PC-3 (cell line): ENCODE data around the gene HRC. TPM values are rescaled to one million over a fixed set of nuclear protein-coding genes. Genes with fewer than 3 reads are reported as not detected.

Experiments
- ATAC-seq: fragments of 200-7000 bp; cut with Tn5 transposase; 2 replicates; pipeline ENCODE4 v1.9.1; 2020; ENCODE audit warnings: mild to moderate bottlenecking, moderate library complexity
- BruUV-seq: library from RNA; stranded (reverse); fragments of 400-500 nt; replicated peaks from 2 replicates; lab custom pipeline; 2021; lab: Mats Ljungman, UMichigan
- CTCF ChIA-PET: fragments of 300-600 bp; sonication (Branson Sonifier 250); formaldehyde crosslinking; loops from one replicate; lab custom pipeline; 2022; ENCODE audit warnings: antibody characterized with exemption; lab: Charles Lee
- POLR2A ChIA-PET: fragments of 300-600 bp; sonication (Branson Sonifier 250); formaldehyde crosslinking; loops from one replicate; lab custom pipeline; 2022; ENCODE audit warnings: antibody characterized with exemption; ENCODE audit not compliant: unreplicated experiment; lab: Charles Lee
- DNase-seq: peaks from one replicate; pipeline ENCODE4 v3.0.0-alpha.2; 2015
- H2AFZ ChIP-seq: fragments of 300-600 bp; sonication (generic); 2 replicates; pipeline ENCODE4 v1.6.0; 2016; ENCODE audit warnings: antibody characterized with exemption, low read length
- H3F3A ChIP-seq: fragments of 300-600 bp; sonication (generic); one replicate; pipeline ENCODE4 v1.6.0; 2017; ENCODE audit warnings: antibody characterized with exemption, low read length, control low read depth, mild to moderate bottlenecking; ENCODE audit not compliant: unreplicated experiment
- H3K27ac ChIP-seq: fragments of 300-600 bp; sonication (generic); 2 replicates; pipeline ENCODE4 v1.5.1; 2016; ENCODE audit warnings: mild to moderate bottlenecking, low read length
- H3K27me3 ChIP-seq: fragments of 300-600 bp; sonication (generic); 2 replicates; pipeline ENCODE4 v1.6.1; 2016; ENCODE audit warnings: low read length, mixed read lengths
- H3K36me3 ChIP-seq: fragments of 300-600 bp; sonication (generic); 2 replicates; pipeline ENCODE4 v1.6.1; 2016; ENCODE audit warnings: low read depth, mixed run types, low read length, mixed read lengths
- H3K4me1 ChIP-seq: fragments of 300-600 bp; sonication (generic); 2 replicates; pipeline ENCODE4 v1.5.1; 2016; ENCODE audit warnings: low read length; ENCODE audit not compliant: insufficient read depth
- H3K4me2 ChIP-seq: fragments of 300-600 bp; sonication (generic); 2 replicates; pipeline ENCODE4 v1.6.0; 2016; ENCODE audit warnings: low read length
- H3K4me3 ChIP-seq: fragments of 300-600 bp; sonication (generic); 2 replicates; pipeline ENCODE4 v1.5.1; 2016; ENCODE audit warnings: mild to moderate bottlenecking, low read length, mixed read lengths
- H3K79me2 ChIP-seq: fragments of 300-600 bp; sonication (generic); 2 replicates; pipeline ENCODE4 v1.6.1; 2017; ENCODE audit warnings: low read length, mixed read lengths
- H3K9ac ChIP-seq: fragments of 300-600 bp; sonication (generic); 2 replicates; pipeline ENCODE4 v1.6.0; 2016; ENCODE audit warnings: mild to moderate bottlenecking, low read length
- H3K9me2 ChIP-seq: fragments of 300-600 bp; sonication (generic); replicated peaks from 2 replicates; pipeline ENCODE4 v1.6.1; 2016; ENCODE audit warnings: mixed run types, low read length, mixed read lengths
- H3K9me3 ChIP-seq: fragments of 300-600 bp; sonication (generic); 2 replicates; pipeline ENCODE4 v1.6.1; 2016; ENCODE audit warnings: low read length, mixed read lengths
- H4K20me1 ChIP-seq: fragments of 300-600 bp; sonication (generic); 2 replicates; pipeline ENCODE4 v1.6.1; 2016; ENCODE audit warnings: low read length, mixed read lengths
- CTCF ChIP-seq: fragments of 300-600 bp; sonication (generic); conservative IDR thresholded peaks from 2 replicates; pipeline ENCODE4 v1.5.1; 2017; ENCODE audit warnings: antibody characterized with exemption, low read depth, mild to moderate bottlenecking, low read length
- EZH2 ChIP-seq: fragments of 300-600 bp; sonication (generic); IDR thresholded peaks from one replicate; pipeline ENCODE4 v1.6.1; 2017; ENCODE audit warnings: antibody characterized with exemption, mild to moderate bottlenecking, low read length; ENCODE audit not compliant: unreplicated experiment
- EZH2phosphoT487 ChIP-seq: fragments of 300-600 bp; sonication (generic); IDR thresholded peaks from 2 replicates; pipeline ENCODE4 v1.6.1; 2018; ENCODE audit warnings: mild to moderate bottlenecking, antibody characterized with exemption, low read length, borderline replicate concordance
- intact Hi-C: fragments of 100-400 bp; cut with micrococcal nuclease; formaldehyde crosslinking; loops from 2 replicates; pipeline ENCODE4 v1.9.0; 2023
- total RNA-seq: library from RNA; depleted of rRNA; stranded (reverse); fragments of >200 nt; gene quantifications from 2 replicates; pipeline ENCODE4 v1.2.3, GENCODE V29; 2014

Gene HRC
- total RNA-seq, 1 experiment from 2014 or later, result not detected

DNA sequence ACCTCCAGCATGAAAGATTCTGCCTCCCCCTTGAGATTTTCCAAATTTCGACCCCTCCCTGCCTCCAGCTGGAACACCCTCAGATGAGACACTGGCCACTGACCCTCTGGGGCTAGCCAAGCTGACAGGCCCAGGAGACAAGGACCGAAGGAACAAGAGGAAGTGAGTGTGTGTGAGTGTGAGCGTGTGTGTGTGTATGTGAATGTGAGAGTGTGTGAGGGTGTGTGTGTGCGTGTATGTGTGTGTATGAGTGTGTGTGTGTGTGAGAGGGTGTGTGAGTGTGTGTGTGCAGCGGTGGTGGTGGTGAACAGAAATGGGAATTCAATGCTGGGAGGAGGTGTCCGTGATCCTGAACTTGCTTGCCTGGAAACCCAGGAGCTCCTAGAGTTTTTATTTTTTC is 13.8 kb downstream of the HRC start:
- H3K9ac ChIP-seq, result no peak overlapping the region
- no TSS peak for BruUV-seq
- no peaks in the 10 kb centered on the region for H3K27me3 ChIP-seq
- H2AFZ ChIP-seq, result no peak overlapping the region
- intact Hi-C loops, result no loop called here
- CTCF ChIA-PET, result no interaction called here
- no peak for DNase-seq
- no peak for ATAC-seq
- H3K4me2 ChIP-seq, result no peak overlapping the region
- no peaks in the 10 kb centered on the region for H3K9me2 ChIP-seq
- H3K27ac ChIP-seq, result no peak overlapping the region
- POLR2A ChIA-PET, result no interaction called here
- peaks cover 6% of the 10 kb centered on the region for H3K79me2 ChIP-seq
- H4K20me1 ChIP-seq, result no peaks in the 10 kb centered on the region
- H3K4me1 ChIP-seq, result no peaks in the 10 kb centered on the region
- no peaks in the 10 kb centered on the region for H3F3A ChIP-seq
- TF ChIP-seq CTCF (no peak), EZH2 (no peak), EZH2phosphoT487 (no peak)
- H3K36me3 ChIP-seq, result no peaks in the 10 kb centered on the region; the same call in 1 of the 2 replicates
- H3K9me3 ChIP-seq, result no peaks in the 10 kb centered on the region
- no peak overlapping the region for H3K4me3 ChIP-seq

GRCh38 chr19:49140951-49141350 is 14.2 kb downstream of the HRC start:
- no peak for DNase-seq
- no peak for TF ChIP-seq CTCF
- TF ChIP-seq EZH2phosphoT487, result no peak
- no peak for ATAC-seq
- H3K9me2 ChIP-seq, result no peaks in the 10 kb centered on the region
- peaks cover 6% of the 10 kb centered on the region for H3K79me2 ChIP-seq
- H2AFZ ChIP-seq, result no peak overlapping the region
- H3K4me1 ChIP-seq, result no peaks in the 10 kb centered on the region
- no peak overlapping the region for H3K4me2 ChIP-seq
- intact Hi-C loops, result no loop called here
- no peak overlapping the region for H3K9ac ChIP-seq
- ChIA-PET POLR2A (no interaction called here), CTCF (no interaction called here)
- no peaks in the 10 kb centered on the region for H3K27me3 ChIP-seq
- no peak overlapping the region for H3K27ac ChIP-seq
- no TSS peak for BruUV-seq
- no peaks in the 10 kb centered on the region for H4K20me1 ChIP-seq
- H3K9me3 ChIP-seq, result no peaks in the 10 kb centered on the region
- H3K4me3 ChIP-seq, result no peak overlapping the region
- H3F3A ChIP-seq, result no peaks in the 10 kb centered on the region
- no peaks in the 10 kb centered on the region; the same call in 1 of the 2 replicates for H3K36me3 ChIP-seq

DNA sequence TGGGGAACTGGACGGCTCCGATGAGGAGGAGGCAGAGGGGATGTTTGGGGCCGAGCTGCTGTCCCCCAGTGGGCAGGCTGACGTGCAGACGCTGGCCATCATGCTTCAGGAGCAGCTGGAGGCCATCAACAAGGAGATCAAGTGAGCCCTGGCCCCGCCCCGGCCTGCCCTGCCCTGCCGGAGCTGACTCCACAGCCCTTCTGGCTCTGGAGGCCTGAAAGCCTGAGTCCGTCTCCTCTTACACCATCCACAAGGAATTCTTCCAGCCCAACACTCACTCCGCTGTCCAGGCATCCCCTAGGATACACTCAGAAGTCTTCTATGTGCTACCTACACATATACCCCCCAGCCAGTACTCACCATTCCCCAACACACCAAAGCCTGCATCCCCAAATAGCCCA is 18.4 kb downstream of the HRC start:
- no peaks in the 10 kb centered on the region for H3K4me1 ChIP-seq
- no peak for ATAC-seq
- TF ChIP-seq CTCF (no peak), EZH2phosphoT487 (no peak), EZH2 (no peak)
- no peak for DNase-seq
- intact Hi-C loops, result no loop called here
- H4K20me1 ChIP-seq, result no peaks in the 10 kb centered on the region
- no TSS peak for BruUV-seq
- H3K27ac ChIP-seq, result no peak overlapping the region
- no peaks in the 10 kb centered on the region; the same call in 1 of the 2 replicates for H3K36me3 ChIP-seq
- peaks cover 6% of the 10 kb centered on the region for H3K79me2 ChIP-seq
- POLR2A ChIA-PET, result no interaction called here
- no peaks in the 10 kb centered on the region for H3K9me3 ChIP-seq
- no peak overlapping the region for H3K9ac ChIP-seq
- no peaks in the 10 kb centered on the region for H3K9me2 ChIP-seq
- no peak overlapping the region for H3K4me2 ChIP-seq
- H3K27me3 ChIP-seq, result no peaks in the 10 kb centered on the region
- no peaks in the 10 kb centered on the region for H3F3A ChIP-seq
- no peak overlapping the region for H3K4me3 ChIP-seq
- H2AFZ ChIP-seq, result no peak overlapping the region
- CTCF ChIA-PET, result no interaction called here
